ENCODE results near the gene CCL5.
A peak's percentile ranks its signal among the peaks of the same experiment; 100 is the strongest.

CCL5 gene
- 75.9 to 306 (median 227) reads per million in 4 donors for total RNA-seq

DNA sequence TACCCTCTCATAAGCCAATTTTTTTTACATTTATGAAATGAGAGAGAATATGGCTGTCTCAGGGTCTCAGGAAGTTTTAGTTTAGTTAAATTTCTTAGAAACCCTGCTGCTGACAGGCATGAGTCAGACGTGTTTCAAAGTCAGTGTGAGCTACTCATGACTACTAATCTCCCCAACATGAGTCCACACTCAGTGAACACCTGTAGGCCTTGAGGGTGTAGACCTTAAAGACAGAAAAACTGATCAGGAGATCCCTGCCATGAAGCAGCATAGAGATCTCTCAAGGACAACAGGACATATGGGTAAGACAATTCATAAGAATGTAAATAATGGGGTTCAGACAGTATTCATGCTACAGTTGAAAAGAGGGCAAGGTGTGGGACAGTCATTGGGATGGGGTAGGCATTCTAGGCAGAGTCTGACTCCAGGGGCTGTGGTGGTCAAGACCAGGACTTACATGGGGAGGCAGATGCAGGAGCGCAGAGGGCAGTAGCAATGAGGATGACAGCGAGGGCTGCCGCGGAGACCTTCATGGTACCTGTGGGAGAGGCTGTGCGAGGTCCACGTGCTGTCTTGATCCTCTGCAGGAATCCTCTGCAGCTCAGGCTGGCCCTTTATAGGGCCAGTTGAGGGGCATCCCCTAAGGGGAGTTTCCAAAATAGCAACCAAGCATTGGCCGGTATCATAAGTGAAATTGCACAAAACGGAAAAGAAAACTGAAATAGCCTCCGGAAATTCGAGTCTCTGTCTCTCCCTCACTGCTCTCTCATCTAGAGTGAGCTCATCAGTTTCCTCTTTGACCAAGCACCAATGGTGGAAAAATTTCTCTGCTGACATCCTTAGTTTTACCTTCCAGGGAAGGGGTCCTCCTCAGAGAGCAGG lies at the start of gene CCL5:
Gene CCL5, minus strand, starts transcription at position 588 of the 882 bp plus-strand sequence.
- DNase-seq = peak; percentile 26 to 84 (median 52)

GRCh38 chr17:35927714-35928113 lies 47.6 kb upstream of the CCL5 start:
- DNase-seq = no peak

DNA sequence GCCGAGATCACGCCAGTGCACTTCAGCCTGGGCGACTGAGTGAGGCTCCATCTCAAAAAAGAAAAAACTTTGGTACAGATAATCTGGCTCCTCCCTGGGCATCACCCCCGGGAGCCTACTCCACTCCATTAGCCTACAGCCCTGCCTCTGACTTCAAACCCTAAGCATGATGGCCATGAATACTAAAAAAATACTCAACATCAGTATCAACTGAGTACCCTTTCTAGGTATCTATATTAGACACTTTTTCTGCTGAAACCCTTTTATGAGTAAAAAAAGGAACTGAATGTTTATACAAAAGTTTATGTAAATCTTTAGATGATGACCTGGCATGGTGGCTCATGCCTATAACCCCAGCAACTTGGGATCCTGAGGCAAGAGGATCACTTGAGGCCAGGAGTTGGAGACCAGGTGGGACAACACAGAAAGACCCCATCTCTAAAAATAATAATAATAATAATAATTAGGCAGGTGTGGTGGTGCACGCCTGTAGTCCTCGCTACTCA lies 43.5 kb upstream of the CCL5 start:
- no peak for DNase-seq

- no peak for DNase-seq
Measured at GRCh38 chr17:35920229-35920628, 40.1 kb upstream of the CCL5 start.

DNA sequence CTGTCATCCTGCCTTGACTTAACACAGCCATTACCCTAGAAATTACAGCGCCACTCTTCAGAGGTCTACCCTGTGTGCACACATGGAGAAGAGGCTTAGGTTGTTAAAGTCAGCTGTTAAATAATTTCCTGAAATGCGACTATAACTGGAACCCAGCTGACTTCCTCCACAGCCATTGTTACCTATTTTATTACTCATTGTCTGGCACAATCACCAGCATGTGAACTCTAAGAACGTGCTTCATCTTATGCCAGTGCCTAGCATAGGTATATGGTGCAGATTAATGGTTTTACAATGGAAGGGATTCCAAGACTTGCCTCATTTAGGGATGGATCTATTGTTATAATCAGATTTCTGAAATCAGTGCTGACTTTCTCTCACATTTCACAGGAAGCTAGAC lies 38.5 kb upstream of the CCL5 start:
- DNase-seq = no peak

GRCh38 chr17:35917519-35918213 lies 37.5 kb upstream of the CCL5 start:
- no peak for DNase-seq

- no peak for DNase-seq
Measured at GRCh38 chr17:35915153-35915964, 35.2 kb upstream of the CCL5 start.

DNA sequence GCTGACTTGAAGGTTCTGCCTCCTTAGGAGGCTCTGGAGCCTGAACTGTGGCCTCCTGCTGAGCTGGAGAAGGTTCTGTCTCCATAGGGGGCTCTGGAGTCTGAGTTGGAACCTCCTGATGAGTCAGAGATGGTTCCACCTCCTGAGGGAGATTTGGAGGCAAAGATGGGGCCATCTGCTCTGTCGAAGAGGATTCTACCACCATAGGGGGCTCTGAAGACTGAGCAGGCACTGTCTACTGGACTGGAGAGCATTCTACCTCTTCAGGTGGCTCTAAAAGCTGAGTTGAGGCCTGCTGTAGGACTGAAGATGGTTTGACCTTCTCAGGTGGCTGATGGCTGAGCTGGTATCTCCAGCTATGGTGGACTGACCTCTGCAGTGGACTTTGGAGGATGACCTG lies 34.2 kb upstream of the CCL5 start:
- DNase-seq = no peak

- no peak for DNase-seq
Measured at GRCh38 chr17:35913609-35914008, 33.4 kb upstream of the CCL5 start.

DNA sequence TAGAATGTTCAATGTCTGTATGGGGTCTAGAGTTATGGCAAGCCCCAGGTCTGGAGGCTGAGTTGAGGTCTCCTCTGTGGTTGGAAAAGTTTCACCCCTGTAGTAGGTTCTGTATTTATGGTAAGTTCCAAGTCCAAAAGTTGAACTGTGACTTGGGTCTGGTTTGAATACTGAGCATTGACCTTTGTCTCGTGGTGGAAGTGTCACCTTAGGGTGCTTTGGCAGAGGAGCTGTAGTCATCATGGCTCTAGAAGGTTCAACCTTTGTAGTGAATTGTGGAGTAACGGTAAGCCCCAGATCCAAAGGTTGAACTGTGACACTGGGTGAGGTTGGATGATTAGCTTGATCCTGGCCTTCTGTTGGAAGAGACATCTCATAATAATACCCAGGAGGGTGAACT lies 32.8 kb upstream of the CCL5 start:
- no peak for DNase-seq

- DNase-seq = no peak
Measured at GRCh38 chr17:35912339-35912912, 32.3 kb upstream of the CCL5 start.

GRCh38 chr17:35909408-35909807 lies 29.2 kb upstream of the CCL5 start:
- DNase-seq = no peak

GRCh38 chr17:35907691-35908090 lies 27.5 kb upstream of the CCL5 start:
- DNase-seq = no peak

GRCh38 chr17:35906926-35907637 lies 26.9 kb upstream of the CCL5 start:
- DNase-seq = no peak

GRCh38 chr17:35906191-35906925 lies 26.2 kb upstream of the CCL5 start:
- no peak for DNase-seq

- DNase-seq = no peak
Measured at GRCh38 chr17:35903451-35903850, 23.3 kb upstream of the CCL5 start.

DNA sequence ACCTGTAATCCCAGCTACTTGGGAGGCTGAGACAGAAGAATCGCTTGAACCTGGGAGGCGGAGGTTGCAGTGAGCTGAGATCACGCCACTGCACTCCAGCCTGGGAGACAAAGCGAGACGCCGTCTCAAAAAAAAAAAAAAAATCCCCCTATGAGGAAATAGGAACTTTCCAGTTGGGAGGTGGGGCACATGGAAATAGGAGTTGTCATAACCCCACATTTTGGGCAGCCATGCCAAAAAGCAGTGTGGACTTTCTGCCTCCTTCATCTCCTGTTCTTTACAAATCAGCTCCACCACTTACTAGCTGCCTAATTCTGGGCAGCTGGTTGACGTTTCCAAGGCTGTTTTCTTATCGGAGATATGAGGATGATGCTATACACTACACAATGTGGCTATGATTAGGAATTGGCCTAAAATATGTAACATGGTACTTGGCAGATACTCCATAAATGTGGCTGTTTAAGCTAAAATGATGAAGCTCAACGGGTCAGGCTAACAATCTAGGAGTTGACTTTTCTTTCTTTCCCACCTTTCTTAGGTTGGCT lies 21.5 kb upstream of the CCL5 start:
- DNase-seq = no peak

DNA sequence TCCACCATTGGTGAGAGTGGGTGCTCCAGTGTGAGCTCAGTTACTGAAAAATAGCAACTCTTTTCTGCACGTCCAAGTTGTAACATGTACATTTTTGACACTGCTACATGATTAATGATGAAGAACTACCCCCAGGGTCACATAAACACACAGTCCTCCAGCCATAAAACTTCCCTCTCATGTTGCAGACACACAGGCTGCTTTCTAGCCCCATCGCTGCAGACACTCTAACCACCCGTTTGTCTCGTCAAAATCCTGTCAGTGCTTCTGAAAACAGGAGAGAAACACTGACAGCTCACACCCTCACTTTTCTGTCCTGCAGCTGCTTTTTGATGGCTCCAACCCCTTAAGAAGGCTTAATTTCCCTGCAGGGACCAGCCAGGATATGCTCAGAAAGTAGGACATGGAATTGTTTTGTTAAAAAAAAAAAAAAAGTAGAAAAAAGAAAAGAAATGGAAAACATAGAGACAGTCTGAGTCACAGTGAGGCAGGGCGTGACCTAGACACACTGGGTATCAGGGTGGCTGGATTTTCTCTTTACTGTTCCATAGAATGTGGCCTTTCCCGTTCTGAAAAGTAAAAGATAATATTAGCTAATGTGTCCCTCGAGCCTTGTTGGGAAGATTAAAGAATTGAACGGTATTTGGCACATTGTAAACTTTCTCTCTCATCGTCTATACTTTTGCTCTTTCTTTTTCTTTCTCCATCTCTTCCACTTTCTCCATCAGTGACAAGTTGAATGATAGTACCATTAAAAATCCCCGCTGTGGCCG lies 20.7 kb upstream of the CCL5 start:
- DNase-seq = no peak

GRCh38 chr17:35900280-35900679 lies 20.1 kb upstream of the CCL5 start:
- no peak for DNase-seq

All from T-helper 1 cell (primary cell).